C4-2B (cell line): ENCODE data around the gene VRK3.

Experiments
- ZFX ChIP-seq: fragments of 450-650 bp; IDR thresholded peaks from 2 replicates; pipeline ENCODE4 v1.6.1; 2017
- TF ChIP-seq, protein P1 (sequence below): fragments of 450-650 bp; conservative IDR thresholded peaks from 2 replicates; pipeline ENCODE4 v1.5.1; 2017; ENCODE audit warnings: mild to moderate bottlenecking

DNA sequence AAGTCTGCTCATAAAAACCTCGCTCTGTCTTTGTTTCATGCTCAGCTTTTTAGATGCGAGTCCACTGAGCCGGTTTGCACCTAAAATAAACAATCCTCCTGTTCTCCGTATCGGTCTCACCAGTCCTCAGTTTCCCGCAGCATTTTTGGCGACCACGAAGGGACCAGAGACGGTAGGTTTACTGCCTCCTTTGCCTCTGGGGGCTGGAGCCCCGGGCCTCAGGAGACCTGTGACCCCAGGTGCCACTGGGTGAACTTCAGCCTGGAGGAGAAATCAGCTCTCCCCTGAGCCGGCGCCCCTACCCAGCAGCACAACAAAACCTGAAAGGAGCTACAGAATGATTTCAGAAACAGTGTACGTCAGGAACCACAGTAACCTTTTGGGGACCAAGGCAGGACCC lies 72.3 kb downstream of the VRK3 start:
- TF ChIP-seq, protein P1, sequence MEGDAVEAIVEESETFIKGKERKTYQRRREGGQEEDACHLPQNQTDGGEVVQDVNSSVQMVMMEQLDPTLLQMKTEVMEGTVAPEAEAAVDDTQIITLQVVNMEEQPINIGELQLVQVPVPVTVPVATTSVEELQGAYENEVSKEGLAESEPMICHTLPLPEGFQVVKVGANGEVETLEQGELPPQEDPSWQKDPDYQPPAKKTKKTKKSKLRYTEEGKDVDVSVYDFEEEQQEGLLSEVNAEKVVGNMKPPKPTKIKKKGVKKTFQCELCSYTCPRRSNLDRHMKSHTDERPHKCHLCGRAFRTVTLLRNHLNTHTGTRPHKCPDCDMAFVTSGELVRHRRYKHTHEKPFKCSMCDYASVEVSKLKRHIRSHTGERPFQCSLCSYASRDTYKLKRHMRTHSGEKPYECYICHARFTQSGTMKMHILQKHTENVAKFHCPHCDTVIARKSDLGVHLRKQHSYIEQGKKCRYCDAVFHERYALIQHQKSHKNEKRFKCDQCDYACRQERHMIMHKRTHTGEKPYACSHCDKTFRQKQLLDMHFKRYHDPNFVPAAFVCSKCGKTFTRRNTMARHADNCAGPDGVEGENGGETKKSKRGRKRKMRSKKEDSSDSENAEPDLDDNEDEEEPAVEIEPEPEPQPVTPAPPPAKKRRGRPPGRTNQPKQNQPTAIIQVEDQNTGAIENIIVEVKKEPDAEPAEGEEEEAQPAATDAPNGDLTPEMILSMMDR: no peak
- TF ChIP-seq ZFX: no peak
